ENCODE measurements around the gene ANXA1. TPM values are rescaled to one million over a fixed set of nuclear protein-coding genes. Genes with fewer than 3 reads are reported as not detected.

The ANXA1 gene
- total and polyA plus RNA-seq, 4 donors = 4.8 to 28.6 (median 14.5) TPM

GRCh38 chr9:73114958-73115357, 36.7 kb upstream of the ANXA1 start:
- H3K27ac ChIP-seq (ENCODE audit: low read depth in 1 of 2, low read length in 2 of 2) = no peak overlapping the region
- 97% methylated on average over 1 of the region's 1 CpG for WGBS
- H3K27me3 ChIP-seq (ENCODE audit: control insufficient read depth in 4 of 4, insufficient read depth in 4 of 4, low read length in 3 of 4) = no peaks in the 10 kb centered on the region
- H3K9ac ChIP-seq (ENCODE audit: low read depth in 1 of 2, low read length in 2 of 2) = no peak overlapping the region
- H3K9me3 ChIP-seq (ENCODE audit: control insufficient read depth in 4 of 4, low read length in 3 of 4) = no peaks in the 10 kb centered on the region
- no peak for DNase-seq (ENCODE audit: low spot score)
- no peak overlapping the region for H3K4me3 ChIP-seq (ENCODE audit: low read depth in 1 of 3, low read length in 3 of 3)
- H3K4me1 ChIP-seq (ENCODE audit: control insufficient read depth in 4 of 4, insufficient read depth in 4 of 4, low read length in 3 of 4) = no peaks in the 10 kb centered on the region
- TF ChIP-seq REST (IDR thresholded peaks at IDR 0.05) (no peak), JUND (IDR thresholded peaks at IDR 0.05) (no peak), HNF4G (IDR thresholded peaks at IDR 0.05) (no peak), YY1 (IDR thresholded peaks at IDR 0.05) (no peak), ZBTB33 (IDR thresholded peaks at IDR 0.05) (no peak), FOXA1 (IDR thresholded peaks at IDR 0.05) (no peak), SP1 (IDR thresholded peaks at IDR 0.05) (no peak), ATF3 (IDR thresholded peaks at IDR 0.05) (no peak), RAD21 (IDR thresholded peaks at IDR 0.05) (no peak), NR2F2 (IDR thresholded peaks at IDR 0.05) (no peak), CTCF (IDR thresholded peaks at IDR 0.05; ENCODE audit: low read depth, low read length, missing input control) (no peak), MAX (IDR thresholded peaks at IDR 0.05) (no peak), FOXA2 (IDR thresholded peaks at IDR 0.05) (no peak), GABPA (IDR thresholded peaks at IDR 0.05 in 1 of 2, conservative IDR thresholded peaks at IDR 0.05 in 1 of 2) (no peak), RXRA (IDR thresholded peaks at IDR 0.05) (no peak), EGR1 (IDR thresholded peaks at IDR 0.05; ENCODE audit: low read depth in 2 of 2) (no peak), TAF1 (conservative IDR thresholded peaks at IDR 0.05) (no peak)
- no peaks in the 10 kb centered on the region for H3K36me3 ChIP-seq (ENCODE audit: control insufficient read depth in 4 of 4, insufficient read depth in 3 of 4, low read depth in 1 of 4, low read length in 3 of 4)

- H3K27ac ChIP-seq (ENCODE audit: low read depth in 1 of 2, low read length in 2 of 2) = no peak overlapping the region
- no peak for DNase-seq (ENCODE audit: low spot score)
- H3K27me3 ChIP-seq (ENCODE audit: control insufficient read depth in 4 of 4, insufficient read depth in 4 of 4, low read length in 3 of 4) = no peaks in the 10 kb centered on the region
- no peaks in the 10 kb centered on the region for H3K9me3 ChIP-seq (ENCODE audit: control insufficient read depth in 4 of 4, low read length in 3 of 4)
- no peak overlapping the region for H3K9ac ChIP-seq (ENCODE audit: low read depth in 1 of 2, low read length in 2 of 2)
- TF ChIP-seq RAD21 (IDR thresholded peaks at IDR 0.05) = no peak
- TF ChIP-seq CTCF (IDR thresholded peaks at IDR 0.05; ENCODE audit: low read depth, low read length, missing input control) = no peak
- TF ChIP-seq YY1 (IDR thresholded peaks at IDR 0.05) = no peak
- no peak for TF ChIP-seq ZBTB33 (IDR thresholded peaks at IDR 0.05)
- TF ChIP-seq HNF4A (conservative IDR thresholded peaks at IDR 0.05) = no peak
- TF ChIP-seq FOXA2 (IDR thresholded peaks at IDR 0.05) = no peak
- no peaks in the 10 kb centered on the region for H3K4me1 ChIP-seq (ENCODE audit: control insufficient read depth in 4 of 4, insufficient read depth in 4 of 4, low read length in 3 of 4)
- WGBS = 70% methylated on average over 1 of the region's 1 CpG
- H3K4me3 ChIP-seq (ENCODE audit: low read depth in 1 of 3, low read length in 3 of 3) = no peak overlapping the region
- no peaks in the 10 kb centered on the region for H3K36me3 ChIP-seq (ENCODE audit: control insufficient read depth in 4 of 4, insufficient read depth in 3 of 4, low read depth in 1 of 4, low read length in 3 of 4)
Observed at GRCh38 chr9:73116031-73116430, 35.6 kb upstream of the ANXA1 start.

Measured in liver (tissue), 9 donors.